Body of pancreas (tissue), 4 donors: ENCODE data around the gene MRTFA. TPM values are rescaled to one million over a fixed set of nuclear protein-coding genes. Genes with fewer than 3 reads are reported as not detected.

Experiments used
- ATAC-seq: fragments of 150-250 bp; one replicate; pipeline ENCODE4 v1.9.1; 2016
- DNase-seq, 4 donors: peaks; one replicate each; pipeline ENCODE4 v3.0.0-alpha.2; 2019
- H3K27ac ChIP-seq, 4 donors: fragments of 200-600 bp; sonication (generic); 1 replicate in 3 of 4; 2 replicates in 1 of 4; pipeline versions ENCODE4 v1.5.1 to v1.6.1; 2016 to 2019; ENCODE audit warnings: mild to moderate bottlenecking in 1 of 4, mixed read lengths in 1 of 4, moderate library complexity in 1 of 4
- H3K27me3 ChIP-seq, 2 donors: fragments of 200-600 bp; sonication (generic); one replicate each; pipeline ENCODE4 v1.6.0; 2016; ENCODE audit warnings: mild to moderate bottlenecking in 1 of 2
- H3K36me3 ChIP-seq, 2 donors: fragments of 200-600 bp; sonication (generic); replicated peaks in 1 of 2; 2 replicates each; pipeline ENCODE4 v1.5.1; 2016; ENCODE audit warnings: low read depth in 2 of 2; ENCODE audit not compliant: insufficient read depth in 1 of 2
- H3K4me1 ChIP-seq: fragments of 200-600 bp; sonication (generic); one replicate; pipeline ENCODE4 v1.6.0; 2016
- H3K4me3 ChIP-seq, 2 donors: fragments of 200-600 bp; sonication (generic); 1 replicate in 1 of 2; 2 replicates in 1 of 2; pipeline ENCODE4 v1.5.1; 2016 to 2019
- H3K9me3 ChIP-seq, 3 donors: fragments of 200-600 bp; sonication (generic); 1 replicate in 2 of 3; 2 replicates in 1 of 3; pipeline ENCODE4 v1.5.1; 2016
- CTCF ChIP-seq, 7 experiments: fragments of 450-650 bp in 4 of 7; fragments of 200-600 bp in 3 of 7; sonication (generic) in 3 of 7; IDR thresholded peaks; one replicate each; pipeline ENCODE4 v1.5.1; 2016 to 2019; ENCODE audit warnings: antibody characterized with exemption in 7 of 7
- POLR2A ChIP-seq, 3 donors: fragments of 450-650 bp; IDR thresholded peaks; one replicate each; pipeline ENCODE4 v1.6.1; 2016; ENCODE audit warnings: antibody characterized with exemption in 3 of 3, mild to moderate bottlenecking in 2 of 3
- WGBS, 2 donors: methylation state at CpG; one replicate each; pipeline ENCODE4 v1.1.5; 2017; 5-methylcytosine and 5-hydroxymethylcytosine counted together
- intact Hi-C: fragments of 100-400 bp; cut with DNase I; formaldehyde crosslinking; loops from one replicate; pipeline ENCODE4 v1.15.1; 2023
- total RNA-seq, 2 donors: library from RNA; depleted of rRNA; stranded (reverse); fragments of >200 nt; gene quantifications; one replicate each; pipeline ENCODE4 v1.1.0, GENCODE V29; 2016

Gene MRTFA
- total RNA-seq, 2 donors from 2014 or later: 47.0 to 71.5 TPM

GRCh38 chr22:40366068-40366467 is 270.5 kb downstream of the MRTFA start:
- no peak for ATAC-seq
- 92 to 99% methylated on average over 2 of the region's 2 CpGs for WGBS, 2 donors
- no peak for TF ChIP-seq POLR2A (IDR thresholded peaks at IDR 0.05)
- no peak for TF ChIP-seq CTCF (IDR thresholded peaks at IDR 0.05)
- H3K4me3 ChIP-seq: no peak overlapping the region
- no peak for DNase-seq
- peaks cover 8 to 37% of the 10 kb centered on the region in 2 donors for H3K36me3 ChIP-seq
- no peaks in the 10 kb centered on the region for H3K27me3 ChIP-seq
- H3K9me3 ChIP-seq: no peaks in the 10 kb centered on the region
- intact Hi-C loops: no loop called here
- H3K4me1 ChIP-seq: peaks cover 7% of the 10 kb centered on the region
- no peak overlapping the region for H3K27ac ChIP-seq

- ATAC-seq (no peak), DNase-seq (no peak)
- Histone ChIP-seq H3K36me3 (peaks cover 8 to 52% of the 10 kb centered on the region in 2 donors), H3K27ac (no peak overlapping the region), H3K9me3 (no peaks in the 10 kb centered on the region), H3K4me1 (peaks cover 7% of the 10 kb centered on the region), H3K4me3 (no peak overlapping the region), H3K27me3 (no peaks in the 10 kb centered on the region)
- WGBS, 2 donors: 84 to 94% methylated on average over 1 of the region's 1 CpG
- TF ChIP-seq CTCF (IDR thresholded peaks at IDR 0.05) (no peak), POLR2A (IDR thresholded peaks at IDR 0.05) (no peak)
- intact Hi-C loops: no loop called here
These were observed 272.1 kb downstream of the MRTFA start for GRCh38 chr22:40364431-40364830.

- Histone ChIP-seq H3K27me3 (no peaks in the 10 kb centered on the region), H3K9me3 (no peaks in the 10 kb centered on the region), H3K4me3 (no peak overlapping the region), H3K36me3 (peaks cover 8 to 62% of the 10 kb centered on the region in 2 donors), H3K27ac (no peak overlapping the region), H3K4me1 (peaks cover 2% of the 10 kb centered on the region)
- DNase-seq (no peak), ATAC-seq (no peak)
- intact Hi-C loops: no loop called here
- 93 to 95% methylated on average over 3 of the region's 3 CpGs for WGBS, 2 donors
- no peak for TF ChIP-seq CTCF (IDR thresholded peaks at IDR 0.05)
- TF ChIP-seq POLR2A (IDR thresholded peaks at IDR 0.05): no peak
These were observed 273.5 kb downstream of the MRTFA start for GRCh38 chr22:40363059-40363458.

GRCh38 chr22:40361100-40361499 is 275.4 kb downstream of the MRTFA start:
- WGBS, 2 donors: 93 to 94% methylated on average over 4 to 5 of the region's 5 CpGs
- Histone ChIP-seq H3K36me3 (peaks cover 8 to 60% of the 10 kb centered on the region in 2 donors), H3K9me3 (no peaks in the 10 kb centered on the region), H3K4me3 (no peak overlapping the region), H3K4me1 (no peaks in the 10 kb centered on the region), H3K27ac (no peak overlapping the region), H3K27me3 (no peaks in the 10 kb centered on the region)
- intact Hi-C loops: no loop called here
- ATAC-seq (no peak), DNase-seq (no peak)
- TF ChIP-seq CTCF (IDR thresholded peaks at IDR 0.05) (no peak), POLR2A (IDR thresholded peaks at IDR 0.05) (no peak)

Other genes starting within 250 kb of the MRTFA start
- gene MCHR1, start 42.8 kb upstream of the MRTFA start, total RNA-seq: not detected
- 1 to 10 TPM; 7.6 to 8.3 TPM for gene SLC25A17, start 182.6 kb upstream of the MRTFA start, total RNA-seq
- gene ST13, start 219.9 kb upstream of the MRTFA start, total RNA-seq: 100 to 1,000 TPM in 1 of 2 donors, 10 to 100 TPM in 1; 98.9 to 122 TPM
- gene XPNPEP3, start 220.4 kb upstream of the MRTFA start, total RNA-seq: 10 to 100 TPM in 1 of 2 donors, 1 to 10 TPM in 1; 6.9 to 14.3 TPM
- gene DNAJB7, start 225.4 kb upstream of the MRTFA start, total RNA-seq: not detected